ENCODE data around the gene PID1. TPM values are rescaled to one million over a fixed set of nuclear protein-coding genes. Genes with fewer than 3 reads are reported as not detected.

PID1 gene
- total RNA-seq, 1 experiment from 2014 or later = 2.6 TPM

DNA sequence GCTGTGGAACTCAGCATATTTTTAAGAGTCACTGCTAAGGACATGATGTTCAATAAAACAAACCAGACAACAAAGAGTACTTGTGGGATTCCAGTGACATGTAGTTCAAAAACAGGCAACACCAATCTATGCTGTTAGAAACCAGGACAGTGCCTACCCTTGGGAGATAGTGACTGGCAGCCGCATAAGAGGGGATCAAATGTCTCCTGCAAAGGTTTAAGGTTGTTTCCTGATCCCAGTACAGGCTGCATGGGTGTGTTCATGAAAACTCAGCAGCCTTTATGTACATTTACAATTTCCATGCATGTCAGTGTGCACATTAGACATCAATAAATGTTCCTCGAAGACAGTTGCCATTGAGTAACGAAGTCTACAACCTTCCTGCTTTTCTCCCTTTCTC is 183.8 kb downstream of the PID1 start (continued):
- TF ChIP-seq ZNF317 (CRISPR knock-in tag; IDR thresholded peaks at IDR 0.05; ENCODE audit: borderline replicate concordance, low read depth) (no peak), NR2C2 (CRISPR knock-in tag; IDR thresholded peaks at IDR 0.05) (no peak)

- Mint-ChIP-seq H3K4me3 (no peak overlapping the region), H3K9me3 (peaks cover 14% of the 10 kb centered on the region; the same call in 1 of the 2 replicates), H3K27ac (no peak overlapping the region), H3K4me1 (peaks cover 13% of the 10 kb centered on the region), H3K27me3 (ENCODE audit: low read depth) (no peaks in the 10 kb centered on the region), H3K36me3 (no peaks in the 10 kb centered on the region)
- no peak for TF ChIP-seq ETV6 (CRISPR knock-in tag; IDR thresholded peaks at IDR 0.05)
- no peak for TF ChIP-seq JAZF1 (CRISPR knock-in tag; IDR thresholded peaks at IDR 0.05)
- TF ChIP-seq, protein P1, sequence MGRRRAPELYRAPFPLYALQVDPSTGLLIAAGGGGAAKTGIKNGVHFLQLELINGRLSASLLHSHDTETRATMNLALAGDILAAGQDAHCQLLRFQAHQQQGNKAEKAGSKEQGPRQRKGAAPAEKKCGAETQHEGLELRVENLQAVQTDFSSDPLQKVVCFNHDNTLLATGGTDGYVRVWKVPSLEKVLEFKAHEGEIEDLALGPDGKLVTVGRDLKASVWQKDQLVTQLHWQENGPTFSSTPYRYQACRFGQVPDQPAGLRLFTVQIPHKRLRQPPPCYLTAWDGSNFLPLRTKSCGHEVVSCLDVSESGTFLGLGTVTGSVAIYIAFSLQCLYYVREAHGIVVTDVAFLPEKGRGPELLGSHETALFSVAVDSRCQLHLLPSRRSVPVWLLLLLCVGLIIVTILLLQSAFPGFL (CRISPR knock-in tag; IDR thresholded peaks at IDR 0.05; ENCODE audit: borderline replicate concordance) = no peak
- TF ChIP-seq CDX4 (CRISPR knock-in tag; IDR thresholded peaks at IDR 0.05; ENCODE audit: borderline replicate concordance) = no peak
- TF ChIP-seq E2F4 (CRISPR knock-in tag; IDR thresholded peaks at IDR 0.05; ENCODE audit: borderline replicate concordance, low read depth) = no peak
- no peak for TF ChIP-seq RORB (CRISPR knock-in tag; IDR thresholded peaks at IDR 0.05)
- no peak for DNase-seq (ENCODE audit: low spot score)
- POLR2A ChIA-PET = no interaction called here
- ATAC-seq = no peak
- CTCF ChIA-PET = no interaction called here
These were observed 185.6 kb downstream of the PID1 start for GRCh38 chr2:229085439-229085838.

- Mint-ChIP-seq H3K9me3 (peaks cover 14% of the 10 kb centered on the region; the same call in 1 of the 2 replicates), H3K27me3 (ENCODE audit: low read depth) (no peaks in the 10 kb centered on the region), H3K4me3 (no peak overlapping the region), H3K27ac (no peak overlapping the region), H3K4me1 (peaks cover 3% of the 10 kb centered on the region), H3K36me3 (no peaks in the 10 kb centered on the region)
- CTCF ChIA-PET = no interaction called here
- DNase-seq (ENCODE audit: low spot score) (no peak), ATAC-seq (no peak)
- POLR2A ChIA-PET = no interaction called here
- no peak for TF ChIP-seq RELA (CRISPR knock-in tag; IDR thresholded peaks at IDR 0.05; ENCODE audit: borderline replicate concordance)
- no peak for TF ChIP-seq GRHL2 (CRISPR knock-in tag; IDR thresholded peaks at IDR 0.05; ENCODE audit: insufficient replicate concordance, severe bottlenecking)
- no peak for TF ChIP-seq CREB1 (CRISPR knock-in tag; IDR thresholded peaks at IDR 0.05)
- no peak for TF ChIP-seq ELF4 (CRISPR knock-in tag; IDR thresholded peaks at IDR 0.05; ENCODE audit: low read depth)
- TF ChIP-seq ZNF423 (CRISPR knock-in tag; IDR thresholded peaks at IDR 0.05) = no peak
- TF ChIP-seq E2F4 (CRISPR knock-in tag; IDR thresholded peaks at IDR 0.05; ENCODE audit: borderline replicate concordance, low read depth) = no peak
- no peak for TF ChIP-seq HMGA2 (CRISPR knock-in tag; IDR thresholded peaks at IDR 0.05)
- no peak for TF ChIP-seq ZNF138 (CRISPR knock-in tag; conservative IDR thresholded peaks at IDR 0.05)
- no peak for TF ChIP-seq FOXP1 (CRISPR knock-in tag; IDR thresholded peaks at IDR 0.05; ENCODE audit: borderline replicate concordance)
- TF ChIP-seq, protein P2, sequence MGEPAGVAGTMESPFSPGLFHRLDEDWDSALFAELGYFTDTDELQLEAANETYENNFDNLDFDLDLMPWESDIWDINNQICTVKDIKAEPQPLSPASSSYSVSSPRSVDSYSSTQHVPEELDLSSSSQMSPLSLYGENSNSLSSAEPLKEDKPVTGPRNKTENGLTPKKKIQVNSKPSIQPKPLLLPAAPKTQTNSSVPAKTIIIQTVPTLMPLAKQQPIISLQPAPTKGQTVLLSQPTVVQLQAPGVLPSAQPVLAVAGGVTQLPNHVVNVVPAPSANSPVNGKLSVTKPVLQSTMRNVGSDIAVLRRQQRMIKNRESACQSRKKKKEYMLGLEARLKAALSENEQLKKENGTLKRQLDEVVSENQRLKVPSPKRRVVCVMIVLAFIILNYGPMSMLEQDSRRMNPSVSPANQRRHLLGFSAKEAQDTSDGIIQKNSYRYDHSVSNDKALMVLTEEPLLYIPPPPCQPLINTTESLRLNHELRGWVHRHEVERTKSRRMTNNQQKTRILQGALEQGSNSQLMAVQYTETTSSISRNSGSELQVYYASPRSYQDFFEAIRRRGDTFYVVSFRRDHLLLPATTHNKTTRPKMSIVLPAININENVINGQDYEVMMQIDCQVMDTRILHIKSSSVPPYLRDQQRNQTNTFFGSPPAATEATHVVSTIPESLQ (CRISPR knock-in tag; IDR thresholded peaks at IDR 0.05) = no peak
- TF ChIP-seq IRF2 (CRISPR knock-in tag; IDR thresholded peaks at IDR 0.05; ENCODE audit: borderline replicate concordance, low read depth) = no peak
- no peak for TF ChIP-seq TP53 (CRISPR knock-in tag; IDR thresholded peaks at IDR 0.05)
- TF ChIP-seq, protein P3, sequence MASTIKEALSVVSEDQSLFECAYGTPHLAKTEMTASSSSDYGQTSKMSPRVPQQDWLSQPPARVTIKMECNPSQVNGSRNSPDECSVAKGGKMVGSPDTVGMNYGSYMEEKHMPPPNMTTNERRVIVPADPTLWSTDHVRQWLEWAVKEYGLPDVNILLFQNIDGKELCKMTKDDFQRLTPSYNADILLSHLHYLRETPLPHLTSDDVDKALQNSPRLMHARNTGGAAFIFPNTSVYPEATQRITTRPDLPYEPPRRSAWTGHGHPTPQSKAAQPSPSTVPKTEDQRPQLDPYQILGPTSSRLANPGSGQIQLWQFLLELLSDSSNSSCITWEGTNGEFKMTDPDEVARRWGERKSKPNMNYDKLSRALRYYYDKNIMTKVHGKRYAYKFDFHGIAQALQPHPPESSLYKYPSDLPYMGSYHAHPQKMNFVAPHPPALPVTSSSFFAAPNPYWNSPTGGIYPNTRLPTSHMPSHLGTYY (CRISPR knock-in tag; IDR thresholded peaks at IDR 0.05) = no peak
- no peak for TF ChIP-seq MYBL2 (CRISPR knock-in tag; IDR thresholded peaks at IDR 0.05)
These were observed 186.6 kb downstream of the PID1 start for GRCh38 chr2:229084447-229084846.
